ENCODE measurements around the gene CSH2. TPM values are rescaled to one million over a fixed set of nuclear protein-coding genes. Genes with fewer than 3 reads are reported as not detected.

The CSH2 gene
- total and polyA plus RNA-seq, 2 of the 13 experiments (the other 11 are each of a cell fraction or from before 2014, with no cell fraction given): not detected

DNA sequence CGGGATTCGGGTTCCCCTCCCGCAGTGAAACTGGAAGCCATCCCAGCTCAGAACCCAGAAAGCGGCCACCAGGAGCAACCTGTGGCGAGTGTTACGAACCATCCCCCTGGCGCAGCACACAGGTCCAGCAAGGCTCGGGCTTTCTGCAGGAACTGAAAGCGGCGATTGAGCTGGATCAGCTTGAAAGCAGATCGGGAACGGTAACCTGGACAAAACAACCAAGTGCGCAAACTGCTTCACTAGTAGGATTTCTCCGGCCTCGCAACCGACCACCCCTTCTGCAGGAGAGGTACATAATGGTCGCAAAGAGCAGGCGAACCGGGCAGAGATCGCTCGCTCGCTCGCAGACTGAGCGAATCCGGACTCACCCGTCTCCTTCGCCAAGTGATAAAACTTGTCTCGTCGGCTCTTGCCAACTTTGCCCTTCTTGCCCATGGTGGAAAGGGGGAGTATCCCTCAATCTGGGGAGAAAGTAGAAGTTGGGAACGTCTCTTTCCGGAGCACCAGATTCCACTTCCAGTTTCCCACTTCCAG, 46.9 kb downstream of the CSH2 start (continued):
- no peak for TF ChIP-seq ZNF251 (CRISPR knock-in tag; IDR thresholded peaks at IDR 0.05)
- no peak for TF ChIP-seq ZNF317 (CRISPR knock-in tag; IDR thresholded peaks at IDR 0.05)
- no peak for TF ChIP-seq ZNF777 (CRISPR knock-in tag; IDR thresholded peaks at IDR 0.05)
- peak; percentile 27 for TF ChIP-seq TBX2 (CRISPR knock-in tag; IDR thresholded peaks at IDR 0.05; ENCODE audit: borderline replicate concordance)
- no peak for TF ChIP-seq NFIB (CRISPR knock-in tag; IDR thresholded peaks at IDR 0.05; ENCODE audit: borderline replicate concordance)
- TF ChIP-seq CBX5 (CRISPR knock-in tag; IDR thresholded peaks at IDR 0.05; ENCODE audit: borderline replicate concordance): 0 out of 2 replicates have a peak, but pooled peaks have one; percentile 24
- no peak for TF ChIP-seq FOSL2 (CRISPR knock-in tag; IDR thresholded peaks at IDR 0.05)
- no peak for TF ChIP-seq ZNF34 (CRISPR knock-in tag; IDR thresholded peaks at IDR 0.05; ENCODE audit: borderline replicate concordance)
- TF ChIP-seq MZF1 (CRISPR knock-in tag; IDR thresholded peaks at IDR 0.05; ENCODE audit: borderline replicate concordance): no peak
- TF ChIP-seq, protein P1, sequence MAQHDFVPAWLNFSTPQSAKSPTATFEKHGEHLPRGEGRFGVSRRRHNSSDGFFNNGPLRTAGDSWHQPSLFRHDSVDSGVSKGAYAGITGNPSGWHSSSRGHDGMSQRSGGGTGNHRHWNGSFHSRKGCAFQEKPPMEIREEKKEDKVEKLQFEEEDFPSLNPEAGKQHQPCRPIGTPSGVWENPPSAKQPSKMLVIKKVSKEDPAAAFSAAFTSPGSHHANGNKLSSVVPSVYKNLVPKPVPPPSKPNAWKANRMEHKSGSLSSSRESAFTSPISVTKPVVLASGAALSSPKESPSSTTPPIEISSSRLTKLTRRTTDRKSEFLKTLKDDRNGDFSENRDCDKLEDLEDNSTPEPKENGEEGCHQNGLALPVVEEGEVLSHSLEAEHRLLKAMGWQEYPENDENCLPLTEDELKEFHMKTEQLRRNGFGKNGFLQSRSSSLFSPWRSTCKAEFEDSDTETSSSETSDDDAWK (CRISPR knock-in tag; IDR thresholded peaks at IDR 0.05): no peak
- TF ChIP-seq, protein P2, sequence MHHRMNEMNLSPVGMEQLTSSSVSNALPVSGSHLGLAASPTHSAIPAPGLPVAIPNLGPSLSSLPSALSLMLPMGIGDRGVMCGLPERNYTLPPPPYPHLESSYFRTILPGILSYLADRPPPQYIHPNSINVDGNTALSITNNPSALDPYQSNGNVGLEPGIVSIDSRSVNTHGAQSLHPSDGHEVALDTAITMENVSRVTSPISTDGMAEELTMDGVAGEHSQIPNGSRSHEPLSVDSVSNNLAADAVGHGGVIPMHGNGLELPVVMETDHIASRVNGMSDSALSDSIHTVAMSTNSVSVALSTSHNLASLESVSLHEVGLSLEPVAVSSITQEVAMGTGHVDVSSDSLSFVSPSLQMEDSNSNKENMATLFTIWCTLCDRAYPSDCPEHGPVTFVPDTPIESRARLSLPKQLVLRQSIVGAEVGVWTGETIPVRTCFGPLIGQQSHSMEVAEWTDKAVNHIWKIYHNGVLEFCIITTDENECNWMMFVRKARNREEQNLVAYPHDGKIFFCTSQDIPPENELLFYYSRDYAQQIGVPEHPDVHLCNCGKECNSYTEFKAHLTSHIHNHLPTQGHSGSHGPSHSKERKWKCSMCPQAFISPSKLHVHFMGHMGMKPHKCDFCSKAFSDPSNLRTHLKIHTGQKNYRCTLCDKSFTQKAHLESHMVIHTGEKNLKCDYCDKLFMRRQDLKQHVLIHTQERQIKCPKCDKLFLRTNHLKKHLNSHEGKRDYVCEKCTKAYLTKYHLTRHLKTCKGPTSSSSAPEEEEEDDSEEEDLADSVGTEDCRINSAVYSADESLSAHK (CRISPR knock-in tag; IDR thresholded peaks at IDR 0.05; ENCODE audit: borderline replicate concordance): no peak
- no peak for TF ChIP-seq ZNF451 (CRISPR knock-in tag; IDR thresholded peaks at IDR 0.05)
- no peak for TF ChIP-seq JUND (CRISPR knock-in tag; IDR thresholded peaks at IDR 0.05)
- TF ChIP-seq CC2D1A (CRISPR knock-in tag; IDR thresholded peaks at IDR 0.05): 0 out of 2 replicates have a peak, but pooled peaks have one; percentile 26
- TF ChIP-seq, protein P3, sequence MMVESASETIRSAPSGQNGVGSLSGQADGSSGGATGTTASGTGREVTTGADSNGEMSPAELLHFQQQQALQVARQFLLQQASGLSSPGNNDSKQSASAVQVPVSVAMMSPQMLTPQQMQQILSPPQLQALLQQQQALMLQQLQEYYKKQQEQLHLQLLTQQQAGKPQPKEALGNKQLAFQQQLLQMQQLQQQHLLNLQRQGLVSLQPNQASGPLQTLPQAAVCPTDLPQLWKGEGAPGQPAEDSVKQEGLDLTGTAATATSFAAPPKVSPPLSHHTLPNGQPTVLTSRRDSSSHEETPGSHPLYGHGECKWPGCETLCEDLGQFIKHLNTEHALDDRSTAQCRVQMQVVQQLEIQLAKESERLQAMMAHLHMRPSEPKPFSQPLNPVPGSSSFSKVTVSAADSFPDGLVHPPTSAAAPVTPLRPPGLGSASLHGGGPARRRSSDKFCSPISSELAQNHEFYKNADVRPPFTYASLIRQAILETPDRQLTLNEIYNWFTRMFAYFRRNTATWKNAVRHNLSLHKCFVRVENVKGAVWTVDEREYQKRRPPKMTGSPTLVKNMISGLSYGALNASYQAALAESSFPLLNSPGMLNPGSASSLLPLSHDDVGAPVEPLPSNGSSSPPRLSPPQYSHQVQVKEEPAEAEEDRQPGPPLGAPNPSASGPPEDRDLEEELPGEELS (CRISPR knock-in tag; IDR thresholded peaks at IDR 0.05): 0 out of 2 replicates have a peak, but pooled peaks have one; percentile 10
- no peak for TF ChIP-seq THYN1 (CRISPR knock-in tag; IDR thresholded peaks at IDR 0.05; ENCODE audit: borderline replicate concordance, low read depth)
- no peak for TF ChIP-seq TAF1 (CRISPR knock-in tag; IDR thresholded peaks at IDR 0.05)
- TF ChIP-seq HNRNPL (IDR thresholded peaks at IDR 0.05; ENCODE audit: low read depth, low read length): 0 out of 2 replicates have a peak, but pooled peaks have one; percentile 13
- no peak for TF ChIP-seq ZSCAN9 (CRISPR knock-in tag; IDR thresholded peaks at IDR 0.05; ENCODE audit: borderline replicate concordance)
- no peak for TF ChIP-seq ZNF24 (IDR thresholded peaks at IDR 0.05)
- TF ChIP-seq, protein P4, sequence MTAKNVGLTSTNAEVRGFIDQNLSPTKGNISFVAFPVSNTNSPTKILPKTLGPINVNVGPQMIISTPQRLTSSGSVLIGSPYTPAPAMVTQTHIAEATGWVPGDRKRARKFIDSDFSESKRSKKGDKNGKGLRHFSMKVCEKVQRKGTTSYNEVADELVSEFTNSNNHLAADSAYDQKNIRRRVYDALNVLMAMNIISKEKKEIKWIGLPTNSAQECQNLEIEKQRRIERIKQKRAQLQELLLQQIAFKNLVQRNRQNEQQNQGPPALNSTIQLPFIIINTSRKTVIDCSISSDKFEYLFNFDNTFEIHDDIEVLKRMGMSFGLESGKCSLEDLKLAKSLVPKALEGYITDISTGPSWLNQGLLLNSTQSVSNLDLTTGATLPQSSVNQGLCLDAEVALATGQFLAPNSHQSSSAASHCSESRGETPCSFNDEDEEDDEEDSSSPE (CRISPR knock-in tag; IDR thresholded peaks at IDR 0.05): no peak; the same call in 1 of the 2 replicates
- 0 out of 2 replicates have a peak, but pooled peaks have one; percentile 13 for TF ChIP-seq ZNF263 (CRISPR knock-in tag; IDR thresholded peaks at IDR 0.05)
- TF ChIP-seq NONO (IDR thresholded peaks at IDR 0.05): no peak
- TF ChIP-seq NONO (CRISPR knock-in tag; conservative IDR thresholded peaks at IDR 0.05): no peak; the same call in 1 of the 2 replicates
- TF ChIP-seq ZNF713 (CRISPR knock-in tag; IDR thresholded peaks at IDR 0.05): 0 out of 2 replicates have a peak, but pooled peaks have one; percentile 43
- peak; percentile 46; the same call in 1 of the 2 replicates for TF ChIP-seq SSRP1 (CRISPR knock-in tag; IDR thresholded peaks at IDR 0.05)
